ENCODE results near the gene GTPBP2. TPM values are rescaled to one million over a fixed set of nuclear protein-coding genes. Genes with fewer than 3 reads are reported as not detected.

Gene GTPBP2
- total and polyA plus RNA-seq, 12 donors, result 19.5 to 37.9 (median 25.5) TPM

DNA sequence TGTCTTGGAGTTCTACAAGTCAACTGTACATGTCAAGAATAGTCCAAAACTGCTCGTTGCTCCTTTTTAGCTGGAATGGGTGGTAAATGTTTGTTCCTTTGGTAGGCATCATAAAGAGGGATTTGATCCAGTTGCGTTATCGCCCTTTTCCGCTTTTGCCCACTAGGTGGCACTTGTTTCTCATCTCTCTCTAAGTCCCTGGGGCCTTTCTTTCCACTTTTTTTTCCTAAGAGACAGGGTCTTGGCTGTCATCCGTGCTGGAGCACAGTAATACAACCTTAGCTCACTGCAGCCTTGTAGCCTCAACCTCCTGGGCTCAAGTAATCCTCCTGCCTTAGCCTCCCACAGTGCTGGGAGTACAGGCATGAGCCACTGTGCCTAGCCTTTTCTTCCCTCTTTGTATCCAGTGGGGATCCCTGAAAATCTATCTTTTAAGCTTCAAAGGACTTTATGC is 20.7 kb downstream of the GTPBP2 start:
- peak in 7 of 8 donors; percentile 38 to 73 (median 61) for ATAC-seq
- Histone ChIP-seq H3K27me3 (no peaks in the 10 kb centered on the region), H3K9me3 (no peaks in the 10 kb centered on the region), H3K27ac (no peak overlapping the region), H3K36me3 (peaks cover 0 to 92% (median 44%) of the 10 kb centered on the region in 9 donors), H3K4me1 (peaks cover 0 to 13% (median 0%) of the 10 kb centered on the region in 9 donors), H3K4me3 (no peak overlapping the region)
- WGBS, 2 donors, result 3% methylated on average over 5 of the region's 5 CpGs
- peak in 1 of 2 donors; percentile 65 for DNase-seq
- TF ChIP-seq, protein P1, sequence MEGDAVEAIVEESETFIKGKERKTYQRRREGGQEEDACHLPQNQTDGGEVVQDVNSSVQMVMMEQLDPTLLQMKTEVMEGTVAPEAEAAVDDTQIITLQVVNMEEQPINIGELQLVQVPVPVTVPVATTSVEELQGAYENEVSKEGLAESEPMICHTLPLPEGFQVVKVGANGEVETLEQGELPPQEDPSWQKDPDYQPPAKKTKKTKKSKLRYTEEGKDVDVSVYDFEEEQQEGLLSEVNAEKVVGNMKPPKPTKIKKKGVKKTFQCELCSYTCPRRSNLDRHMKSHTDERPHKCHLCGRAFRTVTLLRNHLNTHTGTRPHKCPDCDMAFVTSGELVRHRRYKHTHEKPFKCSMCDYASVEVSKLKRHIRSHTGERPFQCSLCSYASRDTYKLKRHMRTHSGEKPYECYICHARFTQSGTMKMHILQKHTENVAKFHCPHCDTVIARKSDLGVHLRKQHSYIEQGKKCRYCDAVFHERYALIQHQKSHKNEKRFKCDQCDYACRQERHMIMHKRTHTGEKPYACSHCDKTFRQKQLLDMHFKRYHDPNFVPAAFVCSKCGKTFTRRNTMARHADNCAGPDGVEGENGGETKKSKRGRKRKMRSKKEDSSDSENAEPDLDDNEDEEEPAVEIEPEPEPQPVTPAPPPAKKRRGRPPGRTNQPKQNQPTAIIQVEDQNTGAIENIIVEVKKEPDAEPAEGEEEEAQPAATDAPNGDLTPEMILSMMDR (IDR thresholded peaks at IDR 0.05), result peak; percentile 61 to 87 (median 78)
- intact Hi-C loops (cut with DNase I), result loop anchor here in 9 of 10 donors (2.0 to 10.0 kb wide), 4 partner anchors 466 to 476 kb away; no protein-coding TSS in a partner anchor

DNA sequence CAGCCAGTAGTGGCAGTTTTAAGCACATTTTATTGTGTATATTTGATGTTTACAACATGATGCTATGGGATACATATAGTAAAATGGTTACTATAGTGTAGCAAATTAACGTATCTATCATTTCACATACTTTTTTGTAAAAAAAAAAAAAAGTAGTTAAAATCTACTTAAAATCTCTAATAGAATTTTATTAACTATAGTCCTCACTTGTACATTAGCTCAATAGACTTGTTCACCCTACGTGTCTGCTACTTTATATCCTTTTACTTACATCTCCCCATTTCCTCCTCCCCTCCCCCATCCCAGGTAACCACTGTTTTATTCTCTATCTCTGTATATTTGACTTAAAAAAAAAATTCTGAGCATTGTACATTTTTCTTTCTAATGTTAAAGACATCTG is 23.0 kb downstream of the GTPBP2 start:
- no peak overlapping the region for H3K4me3 ChIP-seq
- peaks cover 0 to 13% (median 0%) of the 10 kb centered on the region in 9 donors for H3K4me1 ChIP-seq
- peaks cover 0 to 92% (median 50%) of the 10 kb centered on the region in 9 donors for H3K36me3 ChIP-seq
- TF ChIP-seq, protein P1 (IDR thresholded peaks at IDR 0.05), result no peak
- WGBS, 2 donors, result 94 to 96% methylated on average over 2 of the region's 2 CpGs
- H3K27me3 ChIP-seq, result no peaks in the 10 kb centered on the region
- H3K9me3 ChIP-seq, result no peaks in the 10 kb centered on the region
- no peak overlapping the region for H3K27ac ChIP-seq
- intact Hi-C loops (cut with DNase I), result loop anchor here in 8 of 10 donors (5.0 to 10.0 kb wide), 3 partner anchors 469 to 479 kb away; no protein-coding TSS in a partner anchor
- ATAC-seq (no peak), DNase-seq (no peak)

DNA sequence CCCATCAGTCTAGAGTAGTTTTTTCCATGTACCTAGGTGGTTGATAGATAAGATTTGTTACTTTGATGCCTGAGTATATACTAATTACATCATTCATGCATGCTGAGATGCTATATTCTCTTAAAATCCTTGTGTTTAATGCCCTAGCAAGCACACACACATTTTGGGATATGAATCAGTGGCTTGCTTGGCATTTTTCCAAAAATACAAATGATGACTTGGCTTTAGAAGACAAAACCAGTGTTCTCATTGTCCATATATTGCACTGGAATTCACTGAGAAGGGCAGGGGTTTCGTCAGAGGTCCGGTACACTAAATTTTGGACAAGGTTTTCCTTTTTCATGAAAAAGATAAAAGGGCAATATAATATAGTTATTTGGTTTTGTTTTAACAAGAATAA is 24.9 kb downstream of the GTPBP2 start:
- 96 to 97% methylated on average over 2 of the region's 2 CpGs for WGBS, 2 donors
- TF ChIP-seq, protein P1 (IDR thresholded peaks at IDR 0.05), result no peak
- Histone ChIP-seq H3K27ac (no peak overlapping the region), H3K9me3 (no peaks in the 10 kb centered on the region), H3K4me3 (no peak overlapping the region), H3K27me3 (no peaks in the 10 kb centered on the region), H3K36me3 (peaks cover 0 to 93% (median 44%) of the 10 kb centered on the region in 9 donors), H3K4me1 (peaks cover 0 to 12% (median 0%) of the 10 kb centered on the region in 9 donors)
- no peak for ATAC-seq
- DNase-seq, result no peak
- intact Hi-C loops (cut with DNase I), result loop anchor here in 3 of 10 donors (10.0 kb wide), 2 partner anchors 471 to 481 kb away; no protein-coding TSS in a partner anchor

DNA sequence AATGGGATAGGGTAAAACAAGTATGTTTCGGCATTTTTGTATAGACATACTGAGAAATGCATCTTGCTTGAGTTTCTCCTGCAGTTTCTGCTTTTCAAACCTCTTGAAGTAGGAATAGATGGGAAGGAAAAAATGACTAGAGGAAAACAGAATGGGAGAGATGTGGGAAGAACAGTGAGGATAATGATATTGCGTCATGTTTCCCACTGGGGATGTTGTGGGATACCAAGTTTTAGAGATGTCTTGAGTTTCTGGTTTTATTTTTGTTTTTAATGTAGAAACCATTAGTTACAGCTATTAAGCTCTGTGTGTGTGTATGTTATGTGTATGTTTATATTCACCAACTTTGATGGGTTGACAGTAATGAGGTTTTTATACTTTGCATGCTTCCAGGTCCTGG is 28.5 kb downstream of the GTPBP2 start:
- ATAC-seq (no peak), DNase-seq (no peak)
- Histone ChIP-seq H3K4me3 (no peak overlapping the region), H3K9me3 (no peaks in the 10 kb centered on the region), H3K4me1 (no peaks in the 10 kb centered on the region), H3K27ac (no peak overlapping the region), H3K27me3 (no peaks in the 10 kb centered on the region), H3K36me3 (peaks cover 0 to 96% (median 45%) of the 10 kb centered on the region in 9 donors)
- TF ChIP-seq, protein P1 (IDR thresholded peaks at IDR 0.05), result no peak
- intact Hi-C loops (cut with DNase I), result loop anchor here in 3 of 10 donors (10.0 kb wide), 2 partner anchors 474 to 484 kb away; no protein-coding TSS in a partner anchor
- 95 to 99% methylated on average over 2 of the region's 2 CpGs for WGBS, 2 donors

Measured in heart right ventricle (tissue), 16 donors.